BLaER1 (cell line): ENCODE data around the gene SYCP1.
"Not testable (repeated sequence)": the region's sequence is repeated elsewhere in the genome, so short reads cannot be mapped to it uniquely, and the experiment has no call there.

ENCODE experiments used
- H3K27ac ChIP-seq: shearing (Covaris generic); formaldehyde crosslinking; 2 replicates; pipeline ENCODE4 v1.8.1; 2022
- H3K27me3 ChIP-seq: shearing (Covaris generic); formaldehyde crosslinking; 2 replicates; pipeline ENCODE4 v1.8.1; 2022
- H3K36me3 ChIP-seq: shearing (Covaris generic); formaldehyde crosslinking; 2 replicates; pipeline ENCODE4 v1.8.1; 2022
- H3K4me1 ChIP-seq: shearing (Covaris generic); formaldehyde crosslinking; 2 replicates; pipeline ENCODE4 v1.8.1; 2022
- H3K4me2 ChIP-seq: shearing (Covaris generic); formaldehyde crosslinking; 2 replicates; pipeline ENCODE4 v1.8.1; 2022
- H3K4me3 ChIP-seq: shearing (Covaris generic); formaldehyde crosslinking; 2 replicates; pipeline ENCODE4 v1.8.1; 2022
- H3K9ac ChIP-seq: shearing (Covaris generic); formaldehyde crosslinking; 2 replicates; pipeline ENCODE4 v1.8.1; 2022
- H3K9me3 ChIP-seq: shearing (Covaris generic); formaldehyde crosslinking; 2 replicates; pipeline ENCODE4 v1.8.1; 2022
- H4K20me1 ChIP-seq: shearing (Covaris generic); formaldehyde crosslinking; 2 replicates; pipeline ENCODE4 v1.8.1; 2022
- Cebpa-rat ChIP-seq: shearing (Covaris generic); IDR thresholded peaks from 2 replicates; pipeline ENCODE4 v1.8.1; 2022

SYCP1 gene

GRCh38 chr1:114976891-114977290 is 122.2 kb downstream of the SYCP1 start:
- no peak overlapping the region for H3K4me3 ChIP-seq
- no peak overlapping the region for H3K27ac ChIP-seq
- H3K36me3 ChIP-seq, result no peaks in the 10 kb centered on the region
- no peak overlapping the region for H3K9ac ChIP-seq
- H4K20me1 ChIP-seq, result no peaks in the 10 kb centered on the region
- H3K9me3 ChIP-seq, result peaks cover 5% of the 10 kb centered on the region
- no peaks in the 10 kb centered on the region for H3K4me1 ChIP-seq
- H3K4me2 ChIP-seq, result no peak overlapping the region
- no peaks in the 10 kb centered on the region for H3K27me3 ChIP-seq
- TF ChIP-seq Cebpa-rat, result no peak

- no peak overlapping the region for H3K4me3 ChIP-seq
- TF ChIP-seq Cebpa-rat, result no peak
- H3K27ac ChIP-seq, result no peak overlapping the region
- no peaks in the 10 kb centered on the region for H3K27me3 ChIP-seq
- H3K9me3 ChIP-seq, result peaks cover 25% of the 10 kb centered on the region
- H3K4me1 ChIP-seq, result no peaks in the 10 kb centered on the region
- H3K9ac ChIP-seq, result no peak overlapping the region
- H4K20me1 ChIP-seq, result no peaks in the 10 kb centered on the region
- H3K4me2 ChIP-seq, result no peak overlapping the region
- H3K36me3 ChIP-seq, result no peaks in the 10 kb centered on the region
Observed at GRCh38 chr1:114979278-114979891, 124.7 kb downstream of the SYCP1 start.

- no peak for TF ChIP-seq Cebpa-rat
- no peak overlapping the region for H3K9ac ChIP-seq
- H3K27ac ChIP-seq, result no peak overlapping the region
- H3K4me2 ChIP-seq, result no peak overlapping the region
- H4K20me1 ChIP-seq, result no peaks in the 10 kb centered on the region
- no peaks in the 10 kb centered on the region for H3K27me3 ChIP-seq
- no peaks in the 10 kb centered on the region for H3K36me3 ChIP-seq
- peaks cover 30% of the 10 kb centered on the region for H3K9me3 ChIP-seq
- H3K4me3 ChIP-seq, result no peak overlapping the region
- H3K4me1 ChIP-seq, result no peaks in the 10 kb centered on the region
Observed at GRCh38 chr1:114982251-114982650, 127.6 kb downstream of the SYCP1 start.

GRCh38 chr1:114986286-114986685 is 131.6 kb downstream of the SYCP1 start:
- H3K27me3 ChIP-seq, result no peaks in the 10 kb centered on the region
- H3K4me2 ChIP-seq, result no peak overlapping the region
- H3K36me3 ChIP-seq, result no peaks in the 10 kb centered on the region
- no peak overlapping the region for H3K27ac ChIP-seq
- no peak overlapping the region for H3K9ac ChIP-seq
- no peak overlapping the region for H3K4me3 ChIP-seq
- peaks cover 48% of the 10 kb centered on the region for H3K9me3 ChIP-seq
- no peaks in the 10 kb centered on the region for H3K4me1 ChIP-seq
- no peaks in the 10 kb centered on the region for H4K20me1 ChIP-seq
- TF ChIP-seq Cebpa-rat, result no peak

- Histone ChIP-seq H3K27ac (no peak overlapping the region), H3K9me3 (peaks cover 32% of the 10 kb centered on the region), H3K4me1 (no peaks in the 10 kb centered on the region), H3K36me3 (no peaks in the 10 kb centered on the region), H4K20me1 (no peaks in the 10 kb centered on the region), H3K27me3 (no peaks in the 10 kb centered on the region), H3K4me2 (no peak overlapping the region), H3K4me3 (no peak overlapping the region), H3K9ac (no peak overlapping the region)
- TF ChIP-seq Cebpa-rat, result no peak
Observed at GRCh38 chr1:114988095-114988494, 133.4 kb downstream of the SYCP1 start.

GRCh38 chr1:114997510-114998289 is 143.0 kb downstream of the SYCP1 start:
- Histone ChIP-seq H3K4me2 (no peak overlapping the region), H3K4me3 (no peak overlapping the region), H3K9ac (no peak overlapping the region), H3K36me3 (no peaks in the 10 kb centered on the region), H3K9me3 (no peaks in the 10 kb centered on the region), H3K27me3 (no peaks in the 10 kb centered on the region), H3K27ac (no peak overlapping the region), H4K20me1 (no peaks in the 10 kb centered on the region), H3K4me1 (no peaks in the 10 kb centered on the region)
- TF ChIP-seq Cebpa-rat, result no peak

GRCh38 chr1:115006191-115006590 is 151.5 kb downstream of the SYCP1 start:
- Histone ChIP-seq H3K27me3 (no peaks in the 10 kb centered on the region), H3K4me3 (no peak overlapping the region), H3K9ac (no peak overlapping the region), H3K4me2 (no peak overlapping the region), H3K27ac (no peak overlapping the region), H3K9me3 (no peaks in the 10 kb centered on the region), H3K4me1 (no peaks in the 10 kb centered on the region), H3K36me3 (no peaks in the 10 kb centered on the region), H4K20me1 (no peaks in the 10 kb centered on the region)
- no peak for TF ChIP-seq Cebpa-rat

- H3K27me3 ChIP-seq, result no peaks in the 10 kb centered on the region
- H3K4me1 ChIP-seq, result no peaks in the 10 kb centered on the region
- no peak overlapping the region for H3K9ac ChIP-seq
- no peaks in the 10 kb centered on the region for H3K9me3 ChIP-seq
- H3K27ac ChIP-seq, result no peak overlapping the region
- no peaks in the 10 kb centered on the region for H3K36me3 ChIP-seq
- H3K4me2 ChIP-seq, result no peak overlapping the region
- no peak overlapping the region for H3K4me3 ChIP-seq
- no peaks in the 10 kb centered on the region for H4K20me1 ChIP-seq
- TF ChIP-seq Cebpa-rat, result no peak
Observed at GRCh38 chr1:115012006-115012405, 157.3 kb downstream of the SYCP1 start.

- TF ChIP-seq Cebpa-rat, result no peak
- Histone ChIP-seq H3K4me1 (no peaks in the 10 kb centered on the region), H3K4me3 (no peak overlapping the region), H4K20me1 (no peaks in the 10 kb centered on the region), H3K36me3 (no peaks in the 10 kb centered on the region), H3K9me3 (no peaks in the 10 kb centered on the region), H3K27ac (no peak overlapping the region), H3K4me2 (no peak overlapping the region), H3K9ac (no peak overlapping the region), H3K27me3 (no peaks in the 10 kb centered on the region)
Observed at GRCh38 chr1:115012434-115012833, 157.8 kb downstream of the SYCP1 start.

- no peaks in the 10 kb centered on the region for H4K20me1 ChIP-seq
- H3K36me3 ChIP-seq, result no peaks in the 10 kb centered on the region
- no peaks in the 10 kb centered on the region for H3K9me3 ChIP-seq
- no peak overlapping the region for H3K4me2 ChIP-seq
- H3K4me3 ChIP-seq, result no peak overlapping the region
- no peak overlapping the region for H3K9ac ChIP-seq
- no peaks in the 10 kb centered on the region for H3K27me3 ChIP-seq
- no peak for TF ChIP-seq Cebpa-rat
- H3K27ac ChIP-seq, result no peak overlapping the region
- H3K4me1 ChIP-seq, result no peaks in the 10 kb centered on the region
Observed at GRCh38 chr1:115013792-115014191, 159.1 kb downstream of the SYCP1 start.

GRCh38 chr1:115019549-115019948 is 164.9 kb downstream of the SYCP1 start:
- not testable (repeated sequence) for H4K20me1 ChIP-seq, H3K4me1 ChIP-seq, H3K9me3 ChIP-seq, H3K27ac ChIP-seq, H3K9ac ChIP-seq, H3K36me3 ChIP-seq, H3K4me2 ChIP-seq, H3K4me3 ChIP-seq, H3K27me3 ChIP-seq
